ENCODE results near the gene RNPC3.
"Not testable (repeated sequence)": the region's sequence is repeated elsewhere in the genome, so short reads cannot be mapped to it uniquely, and the experiment has no call there.

The RNPC3 gene

GRCh38 chr1:103576065-103576464 is 50.6 kb downstream of the RNPC3 start:
- H3K4me3 ChIP-seq, result no peak overlapping the region
- DNase-seq (ENCODE audit: low spot score in 2 of 2), result no peak
- H3K4me1 ChIP-seq, result no peaks in the 10 kb centered on the region
- in situ Hi-C loops (cut with MboI; ENCODE audit: low sequenced_read_pairs), result no loop called here
- H3K9me3 ChIP-seq, result no peaks in the 10 kb centered on the region
- H3K27me3 ChIP-seq (ENCODE audit: low read depth), result no peaks in the 10 kb centered on the region
- no peaks in the 10 kb centered on the region for H3K36me3 ChIP-seq (replicated peaks)

- DNase-seq (ENCODE audit: low spot score in 2 of 2); H3K27me3 ChIP-seq (ENCODE audit: low read depth); H3K4me3 ChIP-seq; H3K4me1 ChIP-seq; H3K36me3 ChIP-seq (replicated peaks); in situ Hi-C loops (cut with MboI; ENCODE audit: low sequenced_read_pairs); H3K9me3 ChIP-seq: not testable (repeated sequence)
Observed at GRCh38 chr1:103576784-103577183, 51.3 kb downstream of the RNPC3 start.

- H3K4me3 ChIP-seq, result no peak overlapping the region
- no peaks in the 10 kb centered on the region for H3K4me1 ChIP-seq
- in situ Hi-C loops (cut with MboI; ENCODE audit: low sequenced_read_pairs), result no loop called here
- H3K27me3 ChIP-seq (ENCODE audit: low read depth), result no peaks in the 10 kb centered on the region; the same call in 1 of the 2 replicates
- H3K36me3 ChIP-seq (replicated peaks), result no peaks in the 10 kb centered on the region
- DNase-seq (ENCODE audit: low spot score in 2 of 2), result no peak
- H3K9me3 ChIP-seq, result no peaks in the 10 kb centered on the region; the same call in 1 of the 2 replicates
Observed at GRCh38 chr1:103582464-103582863, 57.0 kb downstream of the RNPC3 start.

- Histone ChIP-seq H3K4me1 (no peaks in the 10 kb centered on the region), H3K9me3 (no peaks in the 10 kb centered on the region; the same call in 1 of the 2 replicates), H3K36me3 (replicated peaks) (no peaks in the 10 kb centered on the region), H3K27me3 (ENCODE audit: low read depth) (no peaks in the 10 kb centered on the region; the same call in 1 of the 2 replicates), H3K4me3 (no peak overlapping the region)
- DNase-seq (ENCODE audit: low spot score in 2 of 2), result no peak
- in situ Hi-C loops (cut with MboI; ENCODE audit: low sequenced_read_pairs), result no loop called here
Observed at GRCh38 chr1:103583887-103584286, 58.4 kb downstream of the RNPC3 start.

- in situ Hi-C loops (cut with MboI; ENCODE audit: low sequenced_read_pairs), result no loop called here
- no peak overlapping the region for H3K4me3 ChIP-seq
- H3K9me3 ChIP-seq, result no peaks in the 10 kb centered on the region; the same call in 1 of the 2 replicates
- H3K4me1 ChIP-seq, result no peaks in the 10 kb centered on the region
- DNase-seq (ENCODE audit: low spot score in 2 of 2), result no peak
- H3K36me3 ChIP-seq (replicated peaks), result no peaks in the 10 kb centered on the region
- H3K27me3 ChIP-seq (ENCODE audit: low read depth), result no peaks in the 10 kb centered on the region; the same call in 1 of the 2 replicates
Observed at GRCh38 chr1:103584537-103584936, 59.0 kb downstream of the RNPC3 start.

GRCh38 chr1:103602740-103603139 is 77.2 kb downstream of the RNPC3 start:
- H3K27me3 ChIP-seq (ENCODE audit: low read depth); DNase-seq (ENCODE audit: low spot score in 2 of 2); H3K9me3 ChIP-seq; in situ Hi-C loops (cut with MboI; ENCODE audit: low sequenced_read_pairs); H3K36me3 ChIP-seq (replicated peaks); H3K4me3 ChIP-seq; H3K4me1 ChIP-seq: not testable (repeated sequence)
